Measurements from ENCODE around the gene PSMB5. TPM values are rescaled to one million over a fixed set of nuclear protein-coding genes. Genes with fewer than 3 reads are reported as not detected.

PSMB5 gene
- total and polyA plus RNA-seq, 9 of the 15 experiments (the other 6 are each of a cell fraction or from before 2014, with no cell fraction given), result 198 to 1,870 (median 269) TPM

DNA sequence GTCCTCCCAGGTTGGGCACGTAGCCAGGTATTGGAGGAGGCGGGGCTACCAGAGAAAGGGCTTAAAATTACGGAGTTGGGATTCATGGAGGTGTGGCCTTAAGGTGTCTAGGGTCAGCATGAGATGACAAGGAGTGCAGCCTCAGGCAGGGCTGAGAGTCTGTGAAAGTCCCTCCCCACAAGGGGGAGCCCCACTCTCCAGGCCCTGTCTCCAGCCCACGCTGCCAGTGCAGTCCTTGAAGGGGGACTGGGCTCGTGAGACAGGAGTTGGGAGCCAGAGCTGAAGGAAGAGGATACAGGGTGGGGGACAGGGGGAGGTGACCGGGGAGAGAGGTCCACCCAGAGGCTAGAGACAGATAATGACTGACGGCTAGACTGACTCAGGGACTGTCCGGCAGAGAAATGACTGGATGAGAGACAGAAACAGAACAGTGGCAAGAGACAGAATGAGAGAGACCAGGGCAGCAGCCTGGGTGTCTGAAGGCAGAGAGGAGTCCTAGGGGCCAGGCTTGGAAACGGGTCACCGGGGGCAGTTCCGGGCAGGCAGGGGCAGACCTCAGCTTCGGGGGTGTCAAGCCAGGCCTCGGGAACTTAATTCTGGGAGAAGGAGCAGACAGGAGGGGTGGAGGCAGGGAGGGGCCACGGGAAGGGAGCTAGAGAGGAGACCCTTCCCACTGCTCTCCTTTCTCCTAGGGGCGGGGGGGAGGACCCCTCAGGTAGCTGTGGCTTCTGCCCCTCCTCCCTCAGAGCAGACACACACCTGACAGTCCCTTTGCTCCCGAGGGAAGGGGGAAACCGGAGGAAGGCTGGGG, 21.6 kb upstream of the PSMB5 start (continued):
- peak; percentile 36 to 77; a peak in 3 of 4 replicates for TF ChIP-seq MAZ (CRISPR knock-in tag; conservative IDR thresholded peaks at IDR 0.05 in 1 of 2, IDR thresholded peaks at IDR 0.05 in 1 of 2)
- peak; percentile 34; the same call in 1 of the 2 replicates for TF ChIP-seq NFIC (IDR thresholded peaks at IDR 0.05)
- TF ChIP-seq ATF1 (CRISPR knock-in tag; IDR thresholded peaks at IDR 0.05), result no peak
- TF ChIP-seq ATF1 (tag; IDR thresholded peaks at IDR 0.05), result peak; percentile 41; the same call in 1 of the 2 replicates
- no peak for TF ChIP-seq NR2C1 (IDR thresholded peaks at IDR 0.05)
- TF ChIP-seq NR2C1 (tag; IDR thresholded peaks at IDR 0.05), result no peak
- no peak for TF ChIP-seq GABPB2 (CRISPR knock-in tag; conservative IDR thresholded peaks at IDR 0.05)
- no peak for TF ChIP-seq SMARCB1 (IDR thresholded peaks at IDR 0.05; ENCODE audit: insufficient read length, low read depth)
- no peak for TF ChIP-seq RBM14 (IDR thresholded peaks at IDR 0.05; ENCODE audit: borderline replicate concordance, insufficient read depth, low read depth, low read length)
- TF ChIP-seq RBM39 (optimal IDR thresholded peaks at IDR 0.05; ENCODE audit: low read depth, low read length), result no peak
- TF ChIP-seq HMBOX1 (IDR thresholded peaks at IDR 0.05), result no peak
- TF ChIP-seq, protein P1, sequence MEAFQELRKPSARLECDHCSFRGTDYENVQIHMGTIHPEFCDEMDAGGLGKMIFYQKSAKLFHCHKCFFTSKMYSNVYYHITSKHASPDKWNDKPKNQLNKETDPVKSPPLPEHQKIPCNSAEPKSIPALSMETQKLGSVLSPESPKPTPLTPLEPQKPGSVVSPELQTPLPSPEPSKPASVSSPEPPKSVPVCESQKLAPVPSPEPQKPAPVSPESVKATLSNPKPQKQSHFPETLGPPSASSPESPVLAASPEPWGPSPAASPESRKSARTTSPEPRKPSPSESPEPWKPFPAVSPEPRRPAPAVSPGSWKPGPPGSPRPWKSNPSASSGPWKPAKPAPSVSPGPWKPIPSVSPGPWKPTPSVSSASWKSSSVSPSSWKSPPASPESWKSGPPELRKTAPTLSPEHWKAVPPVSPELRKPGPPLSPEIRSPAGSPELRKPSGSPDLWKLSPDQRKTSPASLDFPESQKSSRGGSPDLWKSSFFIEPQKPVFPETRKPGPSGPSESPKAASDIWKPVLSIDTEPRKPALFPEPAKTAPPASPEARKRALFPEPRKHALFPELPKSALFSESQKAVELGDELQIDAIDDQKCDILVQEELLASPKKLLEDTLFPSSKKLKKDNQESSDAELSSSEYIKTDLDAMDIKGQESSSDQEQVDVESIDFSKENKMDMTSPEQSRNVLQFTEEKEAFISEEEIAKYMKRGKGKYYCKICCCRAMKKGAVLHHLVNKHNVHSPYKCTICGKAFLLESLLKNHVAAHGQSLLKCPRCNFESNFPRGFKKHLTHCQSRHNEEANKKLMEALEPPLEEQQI (IDR thresholded peaks at IDR 0.05), result no peak
- TF ChIP-seq, protein P2, sequence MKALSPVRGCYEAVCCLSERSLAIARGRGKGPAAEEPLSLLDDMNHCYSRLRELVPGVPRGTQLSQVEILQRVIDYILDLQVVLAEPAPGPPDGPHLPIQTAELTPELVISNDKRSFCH (CRISPR knock-in tag; IDR thresholded peaks at IDR 0.05), result no peak
- TF ChIP-seq, protein P2 (tag; IDR thresholded peaks at IDR 0.05), result no peak
- no peak for TF ChIP-seq PTBP1 (IDR thresholded peaks at IDR 0.05; ENCODE audit: low read depth, low read length)
- TF ChIP-seq ZNF77 (CRISPR knock-in tag; IDR thresholded peaks at IDR 0.05), result no peak
- TF ChIP-seq STAG1 (CRISPR knock-in tag; IDR thresholded peaks at IDR 0.05; ENCODE audit: borderline replicate concordance), result peak; percentile 42; the same call in 1 of the 2 replicates
- TF ChIP-seq MAFG (tag; conservative IDR thresholded peaks at IDR 0.05), result no peak
- no peak for TF ChIP-seq PHTF2 (CRISPR knock-in tag; IDR thresholded peaks at IDR 0.05)
- no peak for TF ChIP-seq CCAR2 (IDR thresholded peaks at IDR 0.05; ENCODE audit: low read depth, low read length)
- TF ChIP-seq JUNB (CRISPR knock-in tag; conservative IDR thresholded peaks at IDR 0.05), result no peak
- no peak for TF ChIP-seq ZNF217 (CRISPR knock-in tag; IDR thresholded peaks at IDR 0.05)
- TF ChIP-seq TBL1XR1 (IDR thresholded peaks at IDR 0.05; ENCODE audit: low read length in 2 of 2), result peak in 1 of 2 experiments; percentile 42; a peak in 1 of 4 replicates
- TF ChIP-seq ZNF24 (IDR thresholded peaks at IDR 0.05), result peak; percentile 10; the same call in 1 of the 2 replicates
- TF ChIP-seq, protein P3, sequence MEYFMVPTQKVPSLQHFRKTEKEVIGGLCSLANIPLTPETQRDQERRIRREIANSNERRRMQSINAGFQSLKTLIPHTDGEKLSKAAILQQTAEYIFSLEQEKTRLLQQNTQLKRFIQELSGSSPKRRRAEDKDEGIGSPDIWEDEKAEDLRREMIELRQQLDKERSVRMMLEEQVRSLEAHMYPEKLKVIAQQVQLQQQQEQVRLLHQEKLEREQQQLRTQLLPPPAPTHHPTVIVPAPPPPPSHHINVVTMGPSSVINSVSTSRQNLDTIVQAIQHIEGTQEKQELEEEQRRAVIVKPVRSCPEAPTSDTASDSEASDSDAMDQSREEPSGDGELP (CRISPR knock-in tag; IDR thresholded peaks at IDR 0.05; ENCODE audit: borderline replicate concordance), result peak; percentile 64; the same call in 1 of the 2 replicates
